ENCODE data around the gene CACNA1D. TPM values are rescaled to one million over a fixed set of nuclear protein-coding genes. Genes with fewer than 3 reads are reported as not detected.

Gene CACNA1D
- total RNA-seq, 1 experiment from 2014 or later, result 1.1 TPM

DNA sequence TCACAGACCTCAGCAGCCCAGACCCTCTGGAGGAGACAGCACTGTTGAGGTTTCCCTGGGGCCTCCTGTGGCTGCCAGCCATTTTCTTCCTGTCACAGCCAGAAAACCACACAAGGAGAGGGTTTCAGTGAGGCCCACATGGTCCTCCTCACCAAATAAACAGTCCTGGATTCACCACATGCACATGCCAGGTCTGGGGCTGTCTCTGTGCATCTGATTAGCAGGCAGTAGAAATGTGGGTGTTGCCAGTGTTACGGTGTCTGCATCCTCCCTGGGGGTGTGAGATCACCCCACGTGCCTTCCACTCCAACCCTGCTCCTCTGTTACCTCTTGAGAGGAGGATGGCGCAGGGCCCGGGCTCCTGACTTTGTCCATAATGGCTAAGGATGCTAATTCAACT lies 211.4 kb downstream of the CACNA1D start:
- Histone ChIP-seq H2AFZ (ENCODE audit: low read depth, low read length, poor library complexity, severe bottlenecking) (no peak overlapping the region), H3K4me3 (replicated peaks in 1 of 2; ENCODE audit: low read depth in 1 of 2, low read length in 2 of 2) (no peak overlapping the region), H3K4me1 (ENCODE audit: control insufficient read depth in 1 of 2, insufficient read depth in 2 of 2, low read length in 2 of 2) (peaks cover 0 to 4% of the 10 kb centered on the region in 2 experiments; a peak in 1 of 4 replicates), H3K4me2 (ENCODE audit: low read length) (no peak overlapping the region), H3K36me3 (ENCODE audit: control insufficient read depth in 1 of 2, insufficient read depth in 2 of 2, low read length in 2 of 2) (no peaks in the 10 kb centered on the region), H3K9ac (ENCODE audit: low read length) (no peak overlapping the region), H3K9me2 (ENCODE audit: insufficient read depth) (no peaks in the 10 kb centered on the region), H3K79me2 (ENCODE audit: insufficient read depth, low read length) (no peaks in the 10 kb centered on the region), H4K20me1 (ENCODE audit: insufficient read depth) (no peaks in the 10 kb centered on the region), H3K27me3 (ENCODE audit: insufficient read depth, low read length) (no peaks in the 10 kb centered on the region; the same call in 1 of the 2 replicates), H3K27ac (ENCODE audit: low read depth, low read length) (no peak overlapping the region), H3K9me3 (ENCODE audit: control insufficient read depth in 1 of 2, insufficient read depth in 1 of 2, low read depth in 1 of 2, low read length in 2 of 2) (no peaks in the 10 kb centered on the region)
- POLR2A ChIA-PET, result no interaction called here
- no peak for TF ChIP-seq ELF1 (IDR thresholded peaks at IDR 0.05; ENCODE audit: borderline replicate concordance, low read depth)
- TF ChIP-seq, protein P1, sequence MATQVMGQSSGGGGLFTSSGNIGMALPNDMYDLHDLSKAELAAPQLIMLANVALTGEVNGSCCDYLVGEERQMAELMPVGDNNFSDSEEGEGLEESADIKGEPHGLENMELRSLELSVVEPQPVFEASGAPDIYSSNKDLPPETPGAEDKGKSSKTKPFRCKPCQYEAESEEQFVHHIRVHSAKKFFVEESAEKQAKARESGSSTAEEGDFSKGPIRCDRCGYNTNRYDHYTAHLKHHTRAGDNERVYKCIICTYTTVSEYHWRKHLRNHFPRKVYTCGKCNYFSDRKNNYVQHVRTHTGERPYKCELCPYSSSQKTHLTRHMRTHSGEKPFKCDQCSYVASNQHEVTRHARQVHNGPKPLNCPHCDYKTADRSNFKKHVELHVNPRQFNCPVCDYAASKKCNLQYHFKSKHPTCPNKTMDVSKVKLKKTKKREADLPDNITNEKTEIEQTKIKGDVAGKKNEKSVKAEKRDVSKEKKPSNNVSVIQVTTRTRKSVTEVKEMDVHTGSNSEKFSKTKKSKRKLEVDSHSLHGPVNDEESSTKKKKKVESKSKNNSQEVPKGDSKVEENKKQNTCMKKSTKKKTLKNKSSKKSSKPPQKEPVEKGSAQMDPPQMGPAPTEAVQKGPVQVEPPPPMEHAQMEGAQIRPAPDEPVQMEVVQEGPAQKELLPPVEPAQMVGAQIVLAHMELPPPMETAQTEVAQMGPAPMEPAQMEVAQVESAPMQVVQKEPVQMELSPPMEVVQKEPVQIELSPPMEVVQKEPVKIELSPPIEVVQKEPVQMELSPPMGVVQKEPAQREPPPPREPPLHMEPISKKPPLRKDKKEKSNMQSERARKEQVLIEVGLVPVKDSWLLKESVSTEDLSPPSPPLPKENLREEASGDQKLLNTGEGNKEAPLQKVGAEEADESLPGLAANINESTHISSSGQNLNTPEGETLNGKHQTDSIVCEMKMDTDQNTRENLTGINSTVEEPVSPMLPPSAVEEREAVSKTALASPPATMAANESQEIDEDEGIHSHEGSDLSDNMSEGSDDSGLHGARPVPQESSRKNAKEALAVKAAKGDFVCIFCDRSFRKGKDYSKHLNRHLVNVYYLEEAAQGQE (IDR thresholded peaks at IDR 0.05; ENCODE audit: low read depth), result no peak
- RAD21 ChIA-PET (ENCODE audit: low non-redundant PET in 1 of 2, low total read pairs in 2 of 2, uncharacterized antibody in 2 of 2, unreplicated experiment in 2 of 2), result no interaction called here
- ATAC-seq (no peak), DNase-seq (ENCODE audit: low read depth, low spot score) (no peak)
- no TSS peak for BruUV-seq (replicated peaks)
- intact Hi-C loops (cut with micrococcal nuclease), result no loop called here
- CTCF ChIA-PET, result no interaction called here

DNA sequence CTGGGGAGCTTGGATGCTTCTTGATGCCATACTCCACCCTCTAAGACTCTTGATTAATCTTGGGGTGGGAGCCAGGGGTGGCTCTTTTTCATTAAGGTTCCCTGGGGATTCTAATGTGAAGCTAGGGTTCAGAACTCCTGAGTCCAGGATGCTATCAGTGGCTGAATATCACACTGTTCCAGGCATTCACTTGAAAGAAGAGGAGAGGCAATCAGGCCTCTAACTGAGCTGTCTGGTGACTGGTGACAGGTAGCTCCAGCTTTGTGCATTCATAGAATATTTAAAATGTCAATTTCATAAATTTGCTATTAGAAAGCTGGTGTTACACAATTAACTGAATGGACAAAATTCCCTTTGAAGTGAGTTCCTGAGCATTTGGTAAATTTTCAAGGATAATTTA lies 212.8 kb downstream of the CACNA1D start:
- Histone ChIP-seq H3K9me3 (ENCODE audit: control insufficient read depth in 1 of 2, insufficient read depth in 1 of 2, low read depth in 1 of 2, low read length in 2 of 2) (no peaks in the 10 kb centered on the region), H3K36me3 (ENCODE audit: control insufficient read depth in 1 of 2, insufficient read depth in 2 of 2, low read length in 2 of 2) (no peaks in the 10 kb centered on the region), H3K9ac (ENCODE audit: low read length) (no peak overlapping the region), H4K20me1 (ENCODE audit: insufficient read depth) (no peaks in the 10 kb centered on the region), H2AFZ (ENCODE audit: low read depth, low read length, poor library complexity, severe bottlenecking) (no peak overlapping the region), H3K4me2 (ENCODE audit: low read length) (no peak overlapping the region), H3K27ac (ENCODE audit: low read depth, low read length) (no peak overlapping the region), H3K4me3 (replicated peaks in 1 of 2; ENCODE audit: low read depth in 1 of 2, low read length in 2 of 2) (no peak overlapping the region), H3K4me1 (ENCODE audit: control insufficient read depth in 1 of 2, insufficient read depth in 2 of 2, low read length in 2 of 2) (peaks cover 0 to 4% of the 10 kb centered on the region in 2 experiments; a peak in 1 of 4 replicates), H3K9me2 (ENCODE audit: insufficient read depth) (no peaks in the 10 kb centered on the region), H3K79me2 (ENCODE audit: insufficient read depth, low read length) (no peaks in the 10 kb centered on the region), H3K27me3 (ENCODE audit: insufficient read depth, low read length) (no peaks in the 10 kb centered on the region; the same call in 1 of the 2 replicates)
- no peak for DNase-seq (ENCODE audit: low read depth, low spot score)
- ChIA-PET CTCF (interaction anchor here (1.6 kb wide), 1 partner anchor 332 kb away, joined by 6 read pairs; no protein-coding TSS in a partner anchor), RAD21 (ENCODE audit: low non-redundant PET in 1 of 2, low total read pairs in 2 of 2, uncharacterized antibody in 2 of 2, unreplicated experiment in 2 of 2) (no interaction called here), POLR2A (no interaction called here)
- ATAC-seq, result no peak
- BruUV-seq (replicated peaks), result no TSS peak
- intact Hi-C loops (cut with micrococcal nuclease), result no loop called here
- TF ChIP-seq SIN3A (IDR thresholded peaks at IDR 0.05; ENCODE audit: low read depth), result no peak
- TF ChIP-seq JUND (IDR thresholded peaks at IDR 0.05), result no peak
- no peak for TF ChIP-seq SP1 (IDR thresholded peaks at IDR 0.05; ENCODE audit: low read depth)
- TF ChIP-seq FOSL1 (IDR thresholded peaks at IDR 0.05; ENCODE audit: low read depth), result no peak
- no peak for TF ChIP-seq POLR2A (IDR thresholded peaks at IDR 0.05; ENCODE audit: borderline replicate concordance, extremely low read depth, insufficient read depth, insufficient read length)
- TF ChIP-seq SRF (IDR thresholded peaks at IDR 0.05; ENCODE audit: low read depth), result no peak
- TF ChIP-seq, protein P2, sequence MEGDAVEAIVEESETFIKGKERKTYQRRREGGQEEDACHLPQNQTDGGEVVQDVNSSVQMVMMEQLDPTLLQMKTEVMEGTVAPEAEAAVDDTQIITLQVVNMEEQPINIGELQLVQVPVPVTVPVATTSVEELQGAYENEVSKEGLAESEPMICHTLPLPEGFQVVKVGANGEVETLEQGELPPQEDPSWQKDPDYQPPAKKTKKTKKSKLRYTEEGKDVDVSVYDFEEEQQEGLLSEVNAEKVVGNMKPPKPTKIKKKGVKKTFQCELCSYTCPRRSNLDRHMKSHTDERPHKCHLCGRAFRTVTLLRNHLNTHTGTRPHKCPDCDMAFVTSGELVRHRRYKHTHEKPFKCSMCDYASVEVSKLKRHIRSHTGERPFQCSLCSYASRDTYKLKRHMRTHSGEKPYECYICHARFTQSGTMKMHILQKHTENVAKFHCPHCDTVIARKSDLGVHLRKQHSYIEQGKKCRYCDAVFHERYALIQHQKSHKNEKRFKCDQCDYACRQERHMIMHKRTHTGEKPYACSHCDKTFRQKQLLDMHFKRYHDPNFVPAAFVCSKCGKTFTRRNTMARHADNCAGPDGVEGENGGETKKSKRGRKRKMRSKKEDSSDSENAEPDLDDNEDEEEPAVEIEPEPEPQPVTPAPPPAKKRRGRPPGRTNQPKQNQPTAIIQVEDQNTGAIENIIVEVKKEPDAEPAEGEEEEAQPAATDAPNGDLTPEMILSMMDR (IDR thresholded peaks at IDR 0.05 in 2 of 3, conservative IDR thresholded peaks at IDR 0.05 in 1 of 3; ENCODE audit: borderline replicate concordance in 1 of 3, insufficient read depth in 1 of 3, low read depth in 2 of 3, low read length in 2 of 3), result no peak
- TF ChIP-seq RAD21 (IDR thresholded peaks at IDR 0.05; ENCODE audit: low read depth), result no peak
- no peak for TF ChIP-seq EGR1 (IDR thresholded peaks at IDR 0.05; ENCODE audit: low read depth)
- TF ChIP-seq CBX3 (IDR thresholded peaks at IDR 0.05; ENCODE audit: low read depth), result no peak
- no peak for TF ChIP-seq CEBPB (IDR thresholded peaks at IDR 0.05; ENCODE audit: low read depth)
- TF ChIP-seq, protein P3, sequence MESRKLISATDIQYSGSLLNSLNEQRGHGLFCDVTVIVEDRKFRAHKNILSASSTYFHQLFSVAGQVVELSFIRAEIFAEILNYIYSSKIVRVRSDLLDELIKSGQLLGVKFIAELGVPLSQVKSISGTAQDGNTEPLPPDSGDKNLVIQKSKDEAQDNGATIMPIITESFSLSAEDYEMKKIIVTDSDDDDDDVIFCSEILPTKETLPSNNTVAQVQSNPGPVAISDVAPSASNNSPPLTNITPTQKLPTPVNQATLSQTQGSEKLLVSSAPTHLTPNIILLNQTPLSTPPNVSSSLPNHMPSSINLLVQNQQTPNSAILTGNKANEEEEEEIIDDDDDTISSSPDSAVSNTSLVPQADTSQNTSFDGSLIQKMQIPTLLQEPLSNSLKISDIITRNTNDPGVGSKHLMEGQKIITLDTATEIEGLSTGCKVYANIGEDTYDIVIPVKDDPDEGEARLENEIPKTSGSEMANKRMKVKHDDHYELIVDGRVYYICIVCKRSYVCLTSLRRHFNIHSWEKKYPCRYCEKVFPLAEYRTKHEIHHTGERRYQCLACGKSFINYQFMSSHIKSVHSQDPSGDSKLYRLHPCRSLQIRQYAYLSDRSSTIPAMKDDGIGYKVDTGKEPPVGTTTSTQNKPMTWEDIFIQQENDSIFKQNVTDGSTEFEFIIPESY (IDR thresholded peaks at IDR 0.05; ENCODE audit: extremely low read depth, insufficient replicate concordance, low read length), result no peak
- TF ChIP-seq, protein P4, sequence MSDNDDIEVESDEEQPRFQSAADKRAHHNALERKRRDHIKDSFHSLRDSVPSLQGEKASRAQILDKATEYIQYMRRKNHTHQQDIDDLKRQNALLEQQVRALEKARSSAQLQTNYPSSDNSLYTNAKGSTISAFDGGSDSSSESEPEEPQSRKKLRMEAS (IDR thresholded peaks at IDR 0.05), result no peak

All from HCT116 (cell line).